Small intestine (tissue), 7 donors: ENCODE data around the gene ZNF74. TPM values are rescaled to one million over a fixed set of nuclear protein-coding genes. Genes with fewer than 3 reads are reported as not detected.

ENCODE experiments used
- DNase-seq, 2 donors: peaks; one replicate each; pipeline versions ENCODE4 v3.0.0 to v3.0.0-alpha.2; 2013
- FAIRE-seq: peaks from 2 replicates; lab custom pipeline; 2012; peaks lifted over from hg19 to GRCh38; lab: Jason Lieb, UNC
- H3K27ac ChIP-seq, 3 donors: one replicate each; pipeline ENCODE4 v1.5.1; 2013; ENCODE audit warnings: low read length in 2 of 3, mild to moderate bottlenecking in 2 of 3, control low read depth in 1 of 3, inconsistent platforms in 1 of 3, low read depth in 1 of 3, moderate library complexity in 1 of 3
- H3K27me3 ChIP-seq, 3 donors: one replicate each; pipeline ENCODE4 v1.6.1; 2013; ENCODE audit warnings: low read length in 3 of 3, inconsistent platforms in 1 of 3; ENCODE audit not compliant: control insufficient read depth in 3 of 3, insufficient read depth in 3 of 3
- H3K36me3 ChIP-seq, 3 donors: one replicate each; pipeline ENCODE4 v1.6.1; 2013; ENCODE audit warnings: low read length in 3 of 3, inconsistent platforms in 1 of 3, low read depth in 1 of 3, mild to moderate bottlenecking in 1 of 3, moderate library complexity in 1 of 3; ENCODE audit not compliant: control insufficient read depth in 3 of 3, insufficient read depth in 2 of 3
- H3K4me1 ChIP-seq, 3 donors: one replicate each; pipeline ENCODE4 v1.6.1; 2013; ENCODE audit warnings: low read length in 2 of 3, inconsistent platforms in 1 of 3, low read depth in 1 of 3, mild to moderate bottlenecking in 1 of 3, moderate library complexity in 1 of 3; ENCODE audit not compliant: control insufficient read depth in 3 of 3, insufficient read depth in 2 of 3
- H3K4me3 ChIP-seq, 3 donors: one replicate each; pipeline ENCODE4 v1.5.1; 2013; ENCODE audit warnings: low read length in 3 of 3, control low read depth in 1 of 3, inconsistent platforms in 1 of 3, low read depth in 1 of 3, mild to moderate bottlenecking in 1 of 3, moderate library complexity in 1 of 3
- H3K9me3 ChIP-seq, 2 donors: one replicate each; pipeline ENCODE4 v1.6.1; 2013; ENCODE audit warnings: low read depth in 1 of 2, low read length in 1 of 2; ENCODE audit not compliant: control insufficient read depth in 2 of 2, insufficient read depth in 1 of 2
- WGBS, 3 donors: extraction: QIAGEN DNeasy Blood & Tissue Kit; methylation state at CpG; one replicate each; pipeline ENCODE4 v1.1.7; 2013; 5-methylcytosine and 5-hydroxymethylcytosine counted together
- polyA plus RNA-seq, 4 donors: library from polyadenylated mRNA; stranded (reverse) in 3 of 4; unstranded in 1 of 4; fragments of 200-250 nt in 3 of 4; fragments of 120-200 nt in 1 of 4; gene quantifications; one replicate each; pipeline versions ENCODE4 v1.2.1 to v1.2.3, GENCODE V29; 2013
- donor health status: healthy with polysubstance abuse.
- donor health status: control.
- donor health status: control.
- donor health status: Bipolar disorder and iron deficiency.
- donor health status: healthy.

ZNF74 gene
- polyA plus RNA-seq, 4 donors = 2.5 to 10.6 (median 4.2) TPM

- peaks cover 0 to 25% (median 10%) of the 10 kb centered on the region in 3 donors for H3K27me3 ChIP-seq
- 78 to 89% (median 82%) methylated on average over 21 of the region's 21 CpGs for WGBS, 3 donors
- peaks cover 0 to 55% (median 3%) of the 10 kb centered on the region in 3 donors for H3K36me3 ChIP-seq
- FAIRE-seq (no peak), DNase-seq (no peak)
- peaks cover 0 to 9% (median 0%) of the 10 kb centered on the region in 3 donors for H3K4me1 ChIP-seq
- H3K27ac ChIP-seq = no peak overlapping the region
- no peak overlapping the region for H3K4me3 ChIP-seq
- no peaks in the 10 kb centered on the region for H3K9me3 ChIP-seq
These were observed 47.9 kb downstream of the ZNF74 start for GRCh38 chr22:20441631-20442484.

GRCh38 chr22:20442485-20443284 is 48.7 kb downstream of the ZNF74 start:
- WGBS, 3 donors = 65 to 83% (median 78%) methylated on average over 7 of the region's 7 CpGs
- H3K27me3 ChIP-seq = peaks cover 0 to 19% (median 7%) of the 10 kb centered on the region in 3 donors
- H3K9me3 ChIP-seq = no peaks in the 10 kb centered on the region
- H3K4me1 ChIP-seq = peaks cover 0 to 4% (median 0%) of the 10 kb centered on the region in 3 donors
- H3K27ac ChIP-seq = no peak overlapping the region
- no peak for DNase-seq
- FAIRE-seq = no peak
- no peak overlapping the region for H3K4me3 ChIP-seq
- peaks cover 0 to 55% (median 3%) of the 10 kb centered on the region in 3 donors for H3K36me3 ChIP-seq

- FAIRE-seq (no peak), DNase-seq (no peak)
- H3K27me3 ChIP-seq = peaks cover 0 to 4% (median 0%) of the 10 kb centered on the region in 3 donors
- H3K27ac ChIP-seq = no peak overlapping the region
- peaks cover 0 to 55% (median 3%) of the 10 kb centered on the region in 3 donors for H3K36me3 ChIP-seq
- no peaks in the 10 kb centered on the region for H3K4me1 ChIP-seq
- H3K4me3 ChIP-seq = no peak overlapping the region
- 98% methylated on average over 4 of the region's 4 CpGs for WGBS, 3 donors
- H3K9me3 ChIP-seq = no peaks in the 10 kb centered on the region
These were observed 50.4 kb downstream of the ZNF74 start for GRCh38 chr22:20444325-20444724.

- no peak for FAIRE-seq
- 92 to 95% (median 93%) methylated on average over 21 of the region's 21 CpGs for WGBS, 3 donors
- Histone ChIP-seq H3K36me3 (peaks cover 3 to 46% (median 4%) of the 10 kb centered on the region in 3 donors), H3K9me3 (no peaks in the 10 kb centered on the region), H3K4me3 (no peak overlapping the region), H3K27ac (no peak overlapping the region), H3K4me1 (no peaks in the 10 kb centered on the region), H3K27me3 (no peaks in the 10 kb centered on the region)
- DNase-seq = no peak
These were observed 52.5 kb downstream of the ZNF74 start for GRCh38 chr22:20446383-20446970.

- no peak for FAIRE-seq
These were observed 54.7 kb downstream of the ZNF74 start for GRCh38 chr22:20448630-20449029.

GRCh38 chr22:20449819-20450550 is 56.0 kb downstream of the ZNF74 start:
- Histone ChIP-seq H3K4me1 (no peaks in the 10 kb centered on the region), H3K27ac (no peak overlapping the region), H3K9me3 (no peaks in the 10 kb centered on the region), H3K36me3 (peaks cover 2 to 24% (median 3%) of the 10 kb centered on the region in 3 donors), H3K4me3 (no peak overlapping the region), H3K27me3 (no peaks in the 10 kb centered on the region)
- no peak for DNase-seq
- 94 to 96% (median 96%) methylated on average over 19 of the region's 19 CpGs for WGBS, 3 donors
- no peak for FAIRE-seq

More at GRCh38 chr22:20448630-20449029, 54.7 kb downstream of the ZNF74 start:
- Histone ChIP-seq H3K4me3 (no peak overlapping the region), H3K27ac (no peak overlapping the region), H3K9me3 (no peaks in the 10 kb centered on the region), H3K27me3 (no peaks in the 10 kb centered on the region), H3K4me1 (no peaks in the 10 kb centered on the region), H3K36me3 (peaks cover 2 to 35% (median 3%) of the 10 kb centered on the region in 3 donors)
- no peak for DNase-seq
- WGBS, 3 donors = 90 to 94% (median 93%) methylated on average over 5 of the region's 5 CpGs

DNA sequence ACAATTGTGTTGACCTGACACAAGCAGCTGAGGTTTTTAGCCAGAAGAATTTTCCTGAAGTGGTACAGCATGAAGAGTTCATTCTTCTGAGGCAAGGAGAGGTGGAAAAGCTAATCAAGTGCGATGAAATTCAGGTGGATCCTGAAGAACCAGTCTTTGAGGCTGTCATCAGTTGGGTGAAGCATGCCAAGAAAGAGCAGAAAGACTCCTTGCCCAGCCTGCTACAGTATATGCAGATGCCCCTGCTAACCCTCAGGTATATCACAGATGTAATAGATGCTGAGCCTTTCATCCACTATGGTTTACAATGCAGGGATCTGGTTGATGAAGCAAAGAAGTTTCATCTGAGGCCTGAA is 56.6 kb downstream of the ZNF74 start:
- no peaks in the 10 kb centered on the region for H3K27me3 ChIP-seq
- no peak for FAIRE-seq

More for the DNA sequence above, 56.6 kb downstream of the ZNF74 start:
- no peak for DNase-seq
- peaks cover 0 to 4% (median 0%) of the 10 kb centered on the region in 3 donors for H3K4me1 ChIP-seq
- WGBS, 3 donors = 88 to 100% (median 96%) methylated on average over 1 of the region's 1 CpG
- H3K4me3 ChIP-seq = no peak overlapping the region
- peaks cover 2 to 24% (median 3%) of the 10 kb centered on the region in 3 donors for H3K36me3 ChIP-seq
- H3K27ac ChIP-seq = no peak overlapping the region
- H3K9me3 ChIP-seq = no peaks in the 10 kb centered on the region
